Choroid plexus epithelial cell (primary cell): ENCODE results near the gene ART4.
A peak's percentile ranks its signal among the peaks of the same experiment; 100 is the strongest.

Experiments
- DNase-seq: peaks from one replicate; pipeline ENCODE4 v3.0.0-alpha.2; 2010; ENCODE audit warnings: low read depth
- H3K4me3 ChIP-seq: 2 replicates; pipeline ENCODE4 v1.5.1; 2011; ENCODE audit warnings: low read depth, mild to moderate bottlenecking, control low read depth, low read length, moderate library complexity
- TF ChIP-seq, protein P1 (sequence below): conservative IDR thresholded peaks from 2 replicates; pipeline ENCODE4 v1.5.1; 2011; ENCODE audit warnings: low read depth, mild to moderate bottlenecking, control low read depth, inconsistent platforms, low read length, moderate library complexity

ART4 gene

DNA sequence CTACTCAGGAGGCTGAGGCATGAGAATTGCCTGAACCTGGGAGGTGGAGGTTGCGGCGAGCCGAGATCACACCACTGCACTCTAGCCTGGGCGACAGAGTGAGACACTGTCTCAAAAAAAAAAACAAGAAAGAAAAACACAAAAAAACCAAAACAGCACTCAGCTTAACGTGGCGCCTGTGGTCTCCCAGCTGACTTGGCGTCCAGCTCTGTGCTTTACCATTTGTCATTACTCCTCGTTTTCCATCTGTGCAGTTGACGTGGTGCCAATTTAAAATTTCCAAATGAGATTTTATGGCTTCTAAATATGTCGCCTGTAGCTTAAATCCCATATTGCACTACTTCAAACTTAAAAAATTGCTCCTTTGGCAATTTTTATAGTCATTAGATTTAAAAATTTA, 40.4 kb upstream of the ART4 start:
- TF ChIP-seq, protein P1, sequence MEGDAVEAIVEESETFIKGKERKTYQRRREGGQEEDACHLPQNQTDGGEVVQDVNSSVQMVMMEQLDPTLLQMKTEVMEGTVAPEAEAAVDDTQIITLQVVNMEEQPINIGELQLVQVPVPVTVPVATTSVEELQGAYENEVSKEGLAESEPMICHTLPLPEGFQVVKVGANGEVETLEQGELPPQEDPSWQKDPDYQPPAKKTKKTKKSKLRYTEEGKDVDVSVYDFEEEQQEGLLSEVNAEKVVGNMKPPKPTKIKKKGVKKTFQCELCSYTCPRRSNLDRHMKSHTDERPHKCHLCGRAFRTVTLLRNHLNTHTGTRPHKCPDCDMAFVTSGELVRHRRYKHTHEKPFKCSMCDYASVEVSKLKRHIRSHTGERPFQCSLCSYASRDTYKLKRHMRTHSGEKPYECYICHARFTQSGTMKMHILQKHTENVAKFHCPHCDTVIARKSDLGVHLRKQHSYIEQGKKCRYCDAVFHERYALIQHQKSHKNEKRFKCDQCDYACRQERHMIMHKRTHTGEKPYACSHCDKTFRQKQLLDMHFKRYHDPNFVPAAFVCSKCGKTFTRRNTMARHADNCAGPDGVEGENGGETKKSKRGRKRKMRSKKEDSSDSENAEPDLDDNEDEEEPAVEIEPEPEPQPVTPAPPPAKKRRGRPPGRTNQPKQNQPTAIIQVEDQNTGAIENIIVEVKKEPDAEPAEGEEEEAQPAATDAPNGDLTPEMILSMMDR: no peak

DNA sequence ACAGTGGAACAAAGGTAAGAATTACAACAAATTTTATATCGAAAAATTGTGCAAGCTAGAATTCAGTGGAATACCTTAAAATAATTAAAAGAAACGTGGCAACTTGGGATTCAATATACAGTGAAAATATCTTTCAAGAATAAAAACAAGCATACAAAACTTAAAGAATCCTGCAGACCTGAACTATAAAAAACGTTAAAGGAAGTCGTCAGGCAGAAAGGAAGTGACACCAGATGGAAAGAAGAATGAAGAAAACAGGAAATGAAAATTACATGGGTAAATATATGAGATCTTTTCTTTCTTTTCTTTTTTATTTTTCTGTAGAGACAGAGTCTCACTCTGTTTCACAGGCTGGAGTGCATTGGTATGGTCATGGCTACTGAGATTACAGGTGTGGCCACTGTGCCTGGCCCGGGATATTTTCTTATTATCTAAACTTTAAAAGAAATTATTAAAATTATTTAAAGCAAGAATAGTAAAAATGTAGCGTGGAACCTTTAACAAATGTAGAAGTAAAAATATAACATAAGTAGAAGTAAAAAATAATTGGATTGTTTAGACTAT, 37.6 kb upstream of the ART4 start:
- TF ChIP-seq, protein P1: no peak
- H3K4me3 ChIP-seq: no peak overlapping the region
- DNase-seq: no peak

More for the DNA sequence above, 40.4 kb upstream of the ART4 start:
- H3K4me3 ChIP-seq: no peak overlapping the region
- no peak for DNase-seq

DNA sequence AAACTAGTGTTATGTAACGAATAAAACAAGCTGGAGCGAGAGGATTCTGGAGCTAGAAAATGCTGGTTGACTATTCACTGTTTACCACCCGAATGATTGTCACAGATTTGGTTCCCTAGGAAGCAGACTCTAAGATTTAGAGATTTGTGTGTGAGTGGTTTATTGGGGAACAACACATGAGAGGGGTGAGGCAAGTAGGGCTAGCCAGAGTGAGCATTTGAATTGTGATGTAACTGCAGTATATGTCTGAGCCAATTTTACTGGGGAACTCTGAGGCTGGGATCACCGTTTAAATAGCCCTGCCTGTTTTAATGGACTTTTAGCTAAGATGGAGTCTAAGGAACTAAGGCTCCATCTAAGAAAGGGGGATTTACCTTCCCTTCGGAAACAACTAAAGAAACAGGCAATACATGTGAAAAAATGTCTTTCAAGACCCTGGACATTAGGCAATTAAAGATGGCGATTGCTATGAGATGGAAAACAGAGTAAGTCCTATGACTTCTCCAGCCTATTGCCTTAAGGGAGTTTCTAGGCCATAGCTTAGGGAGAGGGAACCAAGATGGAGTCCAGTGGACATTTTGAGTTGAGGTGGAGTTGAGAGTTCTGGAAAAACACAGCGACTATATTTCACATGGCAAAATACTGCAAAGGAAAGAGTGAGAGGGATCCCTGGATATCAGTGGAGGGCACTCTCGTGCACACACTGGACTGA, 36.1 kb upstream of the ART4 start:
- TF ChIP-seq, protein P1: no peak
- DNase-seq: no peak
- H3K4me3 ChIP-seq: no peak overlapping the region

DNA sequence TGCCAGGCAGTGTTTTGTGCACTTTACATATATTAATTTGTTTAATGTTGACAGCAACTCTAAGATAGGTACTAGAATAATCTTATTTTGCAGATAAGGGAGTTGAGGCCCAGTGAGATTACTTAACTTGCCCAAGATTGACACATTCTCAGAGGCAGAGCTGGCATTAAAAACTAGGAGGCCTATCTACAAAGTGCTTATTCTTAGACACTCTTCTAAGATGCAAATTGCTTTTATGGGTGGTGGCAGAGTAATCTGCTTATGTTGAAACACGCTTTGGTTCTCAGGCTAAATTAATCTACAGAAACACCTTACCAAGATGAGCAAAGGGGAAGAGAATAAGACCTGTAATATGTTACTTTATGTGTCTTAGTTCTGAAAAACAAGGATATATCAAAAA, 35.2 kb upstream of the ART4 start:
- DNase-seq: no peak
- TF ChIP-seq, protein P1: no peak
- H3K4me3 ChIP-seq: no peak overlapping the region

DNA sequence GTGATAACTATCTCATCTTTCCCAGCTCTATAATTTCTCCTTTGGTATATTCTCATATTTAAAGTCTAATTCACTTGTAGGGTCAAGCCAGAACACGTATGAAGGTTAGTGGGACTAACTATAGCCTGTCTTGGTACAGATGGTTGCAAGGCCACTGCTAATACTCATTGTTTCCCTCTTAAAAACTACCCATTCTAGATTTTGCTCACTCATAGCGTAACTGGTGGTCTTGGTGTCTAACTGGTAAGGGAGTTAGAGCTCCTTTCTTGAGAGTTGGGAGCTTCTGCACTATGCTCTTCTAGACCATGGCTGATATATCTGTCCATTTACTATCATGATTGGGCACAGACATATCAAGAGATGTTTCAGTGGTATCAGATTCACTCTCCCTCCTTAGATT, 33.5 kb upstream of the ART4 start:
- TF ChIP-seq, protein P1: no peak
- no peak for DNase-seq
- no peak overlapping the region for H3K4me3 ChIP-seq

DNA sequence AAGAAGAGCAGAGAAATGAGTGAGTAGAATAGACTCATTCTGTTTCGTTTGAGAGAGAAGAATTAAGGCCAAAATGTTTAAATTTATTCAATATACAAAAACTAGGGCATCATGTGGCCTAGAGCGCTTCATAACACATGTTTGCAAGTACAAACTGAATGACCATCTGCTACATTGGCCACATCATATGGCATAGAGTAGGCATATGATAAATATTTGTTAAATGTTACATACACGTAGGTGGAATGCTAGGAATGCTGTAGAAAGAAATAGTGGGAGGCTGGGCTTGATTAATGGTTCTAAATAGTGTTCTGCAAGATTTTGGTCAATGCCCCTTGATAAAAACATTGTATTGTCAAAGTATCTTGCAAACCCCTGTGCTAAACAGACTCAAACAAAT, 31.6 kb upstream of the ART4 start:
- TF ChIP-seq, protein P1: no peak
- DNase-seq: peak; percentile 49
- H3K4me3 ChIP-seq: no peak overlapping the region
